Subcutaneous adipose tissue (tissue), 4 donors: ENCODE measurements around the gene TRIM54. TPM values are rescaled to one million over a fixed set of nuclear protein-coding genes. Genes with fewer than 3 reads are reported as not detected.

ENCODE experiments used
- CTCF ChIP-seq: fragments of 450-650 bp; IDR thresholded peaks from one replicate; pipeline ENCODE4 v1.5.1; 2016; ENCODE audit warnings: low read depth, mild to moderate bottlenecking, control low read depth, antibody characterized with exemption, moderate library complexity
- total RNA-seq, 4 donors: library from RNA; depleted of rRNA; stranded (reverse); fragments of >200 nt; gene quantifications; one replicate each; pipeline ENCODE4 v1.1.0, GENCODE V29; 2016

Gene TRIM54
- total RNA-seq, 4 donors from 2014 or later = 0.66 TPM; not detected in 3

DNA sequence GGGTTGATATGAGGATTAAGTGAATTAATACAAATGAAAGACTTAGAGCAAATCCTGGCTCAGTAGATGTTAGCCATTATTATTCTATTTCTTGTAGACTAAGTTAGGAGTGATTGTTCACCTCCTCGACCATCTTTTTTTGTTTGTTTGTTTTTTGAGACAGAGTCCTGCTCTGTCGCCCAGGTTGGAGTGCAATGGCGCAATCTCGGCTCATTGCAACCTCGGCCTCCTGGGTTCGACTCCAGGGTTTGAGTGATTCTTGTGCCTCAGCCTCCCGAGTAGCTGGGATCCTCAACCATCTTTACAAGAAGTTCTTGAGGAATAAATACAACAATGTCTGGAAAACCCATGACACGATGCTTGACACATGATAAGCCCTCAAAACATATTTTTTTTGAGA is 12.7 kb downstream of the TRIM54 start:
- TF ChIP-seq CTCF = no peak

- no peak for TF ChIP-seq CTCF
These were observed 14.3 kb downstream of the TRIM54 start for GRCh38 chr2:27296481-27296880.

DNA sequence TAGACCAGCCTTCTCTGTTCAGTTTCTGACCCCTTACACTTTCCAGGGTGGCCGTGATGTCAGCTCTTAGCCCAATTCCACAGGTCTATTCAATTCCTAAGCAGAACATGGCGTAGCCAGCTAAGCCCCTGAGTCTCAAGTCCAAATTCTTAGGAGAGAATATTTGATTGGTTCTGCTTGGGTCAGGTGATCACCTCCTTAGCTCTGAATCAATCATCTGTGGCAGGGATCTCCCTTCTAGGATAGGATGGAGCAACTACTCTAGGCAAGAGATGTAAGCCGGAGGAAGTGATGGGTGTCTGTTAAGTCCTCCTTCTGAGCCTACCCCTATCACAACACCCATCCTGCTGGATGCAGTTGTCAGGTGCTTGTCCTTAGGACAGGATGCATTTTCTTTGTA is 15.0 kb downstream of the TRIM54 start:
- no peak for TF ChIP-seq CTCF

- no peak for TF ChIP-seq CTCF
These were observed 16.3 kb downstream of the TRIM54 start for GRCh38 chr2:27298391-27299080.

- no peak for TF ChIP-seq CTCF
These were observed 21.1 kb downstream of the TRIM54 start for GRCh38 chr2:27303093-27304025.

GRCh38 chr2:27304488-27305240 is 22.4 kb downstream of the TRIM54 start:
- no peak for TF ChIP-seq CTCF

- no peak for TF ChIP-seq CTCF
These were observed 23.3 kb downstream of the TRIM54 start for GRCh38 chr2:27305516-27305915.
